Activated naive CD8-positive, alpha-beta T cell treated with anti-CD3 and anti-CD28 coated beads, Interleukin-2, amount 10 ng/mL, durations not matched to agents 7 days and 5 days (primary cell): ENCODE measurements around the gene E4F1. TPM values are rescaled to one million over a fixed set of nuclear protein-coding genes. Genes with fewer than 3 reads are reported as not detected.

Experiments used
- ATAC-seq: fragments of 150-1000 bp; cut with Tn5 transposase; one replicate; pipeline ENCODE4 v1.10.0; 2021; ENCODE audit warnings: low read depth, moderate library complexity
- POLR2A ChIA-PET: fragments of 350-600 bp; sonication (Branson Sonifier 250); formaldehyde crosslinking; loops from one replicate; lab custom pipeline; 2021; ENCODE audit warnings: antibody characterized with exemption; lab: Charles Lee
- DNase-seq: peaks from one replicate; pipeline ENCODE4 v3.0.0; 2021
- H3K27ac Mint-ChIP-seq: one replicate; pipeline ENCODE4 v1.8.0; 2022; ENCODE audit warnings: mild to moderate bottlenecking, mixed read lengths
- H3K27me3 Mint-ChIP-seq: one replicate; pipeline ENCODE4 v1.8.0; 2022; ENCODE audit warnings: mild to moderate bottlenecking, moderate library complexity, mixed read lengths
- H3K36me3 Mint-ChIP-seq: one replicate; pipeline ENCODE4 v1.8.0; 2021; ENCODE audit warnings: mild to moderate bottlenecking, mixed read lengths
- H3K4me1 Mint-ChIP-seq: one replicate; pipeline ENCODE4 v1.8.0; 2021; ENCODE audit warnings: mixed read lengths
- H3K4me3 Mint-ChIP-seq: one replicate; pipeline ENCODE4 v1.8.0; 2022; ENCODE audit warnings: mild to moderate bottlenecking, moderate library complexity, mixed read lengths
- H3K9me3 Mint-ChIP-seq: one replicate; pipeline ENCODE4 v1.8.0; 2021; ENCODE audit warnings: mixed read lengths
- total RNA-seq, 2 experiments: library from RNA; stranded (reverse); gene quantifications; one replicate each; pipeline ENCODE4 v1.2.3, GENCODE V29; 2021

The E4F1 gene
- total RNA-seq, 2 experiments from 2014 or later: 34.1 to 34.8 TPM

GRCh38 chr16:2205104-2205966 lies 18.1 kb upstream of the E4F1 start, which contains the start of gene MLST8:
TSS of gene MLST8 (plus strand) at chr16:2205454. CDS start at chr16:2206086, 632 bp downstream.
- Mint-ChIP-seq H3K9me3 (no peaks in the 10 kb centered on the region), H3K27ac (peak within 1 kb of the TSS; percentile 87), H3K4me3 (peak within 1 kb of the TSS; percentile 82), H3K27me3 (peaks cover under 1% of the 10 kb centered on the region), H3K36me3 (peaks cover 7% of the 10 kb centered on the region), H3K4me1 (peaks cover 14% of the 10 kb centered on the region)
- DNase-seq (peak; percentile 98), ATAC-seq (peak; percentile 81)
- POLR2A ChIA-PET: interaction anchor here (0.6 to 3.0 kb wide), 8 partner anchors 10 to 310 kb away, joined by 3 to 32 read pairs (median 5); partner anchors contain the start of genes ECI1, PGP, RPS2 and TRAF7

DNA sequence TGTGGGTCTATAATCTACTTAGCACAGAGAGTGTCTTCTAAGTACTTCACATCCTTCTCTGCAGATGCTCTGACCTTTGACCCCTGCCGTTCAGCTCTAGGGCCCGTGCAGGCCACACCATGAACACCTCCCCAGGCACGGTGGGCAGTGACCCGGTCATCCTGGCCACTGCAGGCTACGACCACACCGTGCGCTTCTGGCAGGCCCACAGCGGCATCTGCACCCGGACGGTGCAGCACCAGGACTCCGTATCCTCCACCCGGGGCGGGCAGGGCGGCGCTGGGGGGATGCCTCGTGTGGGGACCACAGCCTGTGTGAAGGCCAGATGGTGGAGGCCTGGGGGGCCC lies 17.5 kb upstream of the E4F1 start:
- no peaks in the 10 kb centered on the region for H3K27me3 Mint-ChIP-seq
- POLR2A ChIA-PET: interaction anchor here (0.6 to 3.0 kb wide), 7 partner anchors 9 to 310 kb away, joined by 3 to 32 read pairs (median 3); partner anchors contain the start of genes ECI1, PGP and TRAF7
- H3K27ac Mint-ChIP-seq: peak overlapping the region; percentile 87
- ATAC-seq (peak; percentile 30), DNase-seq (no peak)
- peaks cover 8% of the 10 kb centered on the region for H3K36me3 Mint-ChIP-seq
- peak overlapping the region; percentile 81 for H3K4me3 Mint-ChIP-seq
- H3K4me1 Mint-ChIP-seq: peaks cover 14% of the 10 kb centered on the region
- H3K9me3 Mint-ChIP-seq: no peaks in the 10 kb centered on the region

DNA sequence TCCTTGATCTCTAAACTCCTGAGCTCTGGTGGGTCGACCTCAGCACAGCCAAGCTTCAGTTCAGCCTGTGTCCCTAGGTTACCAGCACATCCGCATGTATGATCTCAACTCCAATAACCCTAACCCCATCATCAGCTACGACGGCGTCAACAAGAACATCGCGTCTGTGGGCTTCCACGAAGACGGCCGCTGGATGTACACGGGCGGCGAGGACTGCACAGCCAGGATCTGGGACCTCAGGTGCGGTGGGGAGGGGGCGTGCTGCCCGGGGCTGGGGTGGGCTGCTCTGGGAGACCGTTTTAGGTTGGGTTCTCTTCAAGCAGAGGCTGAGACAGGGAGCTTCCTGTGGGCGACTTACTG lies 17.0 kb upstream of the E4F1 start:
- peaks cover 14% of the 10 kb centered on the region for H3K4me1 Mint-ChIP-seq
- H3K27me3 Mint-ChIP-seq: no peaks in the 10 kb centered on the region
- DNase-seq (no peak), ATAC-seq (no peak)
- H3K36me3 Mint-ChIP-seq: peaks cover 8% of the 10 kb centered on the region
- POLR2A ChIA-PET: interaction anchor here (0.7 to 3.0 kb wide), 5 partner anchors 8 to 51 kb away, joined by 3 to 32 read pairs (median 3); partner anchors contain the start of genes PGP and TRAF7
- H3K27ac Mint-ChIP-seq: peak overlapping the region; percentile 87
- peak overlapping the region; percentile 81 for H3K4me3 Mint-ChIP-seq
- no peaks in the 10 kb centered on the region for H3K9me3 Mint-ChIP-seq

- peaks cover 17% of the 10 kb centered on the region for H3K4me1 Mint-ChIP-seq
- H3K36me3 Mint-ChIP-seq: peaks cover 8% of the 10 kb centered on the region
- POLR2A ChIA-PET: interaction anchor here (0.7 to 3.0 kb wide), 4 partner anchors 8 to 52 kb away, joined by 3 to 32 read pairs (median 6); partner anchors contain the start of genes PGP and TRAF7
- H3K4me3 Mint-ChIP-seq: peak overlapping the region; percentile 81
- ATAC-seq (no peak), DNase-seq (no peak)
- no peaks in the 10 kb centered on the region for H3K27me3 Mint-ChIP-seq
- H3K9me3 Mint-ChIP-seq: no peaks in the 10 kb centered on the region
- H3K27ac Mint-ChIP-seq: peak overlapping the region; percentile 87
These were observed 16.5 kb upstream of the E4F1 start for GRCh38 chr16:2206780-2207433.

DNA sequence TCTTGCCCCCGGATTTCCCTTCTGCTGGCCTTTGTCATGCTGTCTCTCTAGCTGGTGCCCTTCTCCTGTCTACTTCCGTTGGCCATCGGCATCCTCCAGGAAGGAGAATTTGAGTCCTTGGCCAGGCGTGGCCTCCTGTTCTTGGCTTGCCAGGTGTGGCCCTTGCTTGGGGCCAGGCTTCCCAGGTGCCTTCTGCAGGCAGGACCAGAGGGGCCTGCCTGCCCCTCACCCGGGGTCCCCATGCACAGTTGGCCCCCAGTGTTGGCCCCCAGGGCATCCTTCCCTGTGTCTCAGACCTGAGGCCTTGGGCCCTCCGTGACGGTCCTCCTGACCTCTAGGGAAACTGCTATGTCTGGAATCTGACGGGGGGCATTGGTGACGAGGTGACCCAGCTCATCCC lies 15.5 kb upstream of the E4F1 start:
- peaks cover 23% of the 10 kb centered on the region for H3K4me1 Mint-ChIP-seq

DNA sequence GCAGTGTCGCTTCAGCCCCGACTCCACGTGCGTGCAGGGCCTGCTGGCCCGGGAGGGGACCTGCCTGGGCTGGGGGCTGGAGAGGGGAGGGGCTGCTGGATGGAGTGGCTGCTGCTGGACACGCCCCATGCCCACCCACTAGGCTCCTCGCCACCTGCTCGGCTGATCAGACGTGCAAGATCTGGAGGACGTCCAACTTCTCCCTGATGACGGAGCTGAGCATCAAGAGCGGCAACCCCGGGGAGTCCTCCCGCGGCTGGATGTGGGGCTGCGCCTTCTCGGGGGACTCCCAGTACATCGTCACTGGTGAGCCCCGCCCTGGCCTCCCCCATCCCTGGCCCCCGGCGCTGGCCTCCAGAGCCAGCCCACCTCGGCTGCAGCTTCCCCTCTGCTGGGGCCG lies 15.1 kb upstream of the E4F1 start:
- no peak overlapping the region for H3K27ac Mint-ChIP-seq
- H3K4me1 Mint-ChIP-seq: peaks cover 28% of the 10 kb centered on the region
- peaks cover 8% of the 10 kb centered on the region for H3K36me3 Mint-ChIP-seq
- no peak overlapping the region for H3K4me3 Mint-ChIP-seq
- no peaks in the 10 kb centered on the region for H3K27me3 Mint-ChIP-seq
- H3K9me3 Mint-ChIP-seq: no peaks in the 10 kb centered on the region
- ATAC-seq (no peak), DNase-seq (no peak)
- POLR2A ChIA-PET: no interaction called here

More for the DNA sequence above, 15.5 kb upstream of the E4F1 start:
- DNase-seq (no peak), ATAC-seq (no peak)
- H3K27ac Mint-ChIP-seq: peak overlapping the region; percentile 73
- H3K27me3 Mint-ChIP-seq: no peaks in the 10 kb centered on the region
- H3K36me3 Mint-ChIP-seq: peaks cover 8% of the 10 kb centered on the region
- POLR2A ChIA-PET: interaction anchor here (0.5 kb wide), 1 partner anchor 13 kb away, joined by 4 read pairs; no protein-coding TSS in a partner anchor
- no peaks in the 10 kb centered on the region for H3K9me3 Mint-ChIP-seq
- peak overlapping the region; percentile 59 for H3K4me3 Mint-ChIP-seq

DNA sequence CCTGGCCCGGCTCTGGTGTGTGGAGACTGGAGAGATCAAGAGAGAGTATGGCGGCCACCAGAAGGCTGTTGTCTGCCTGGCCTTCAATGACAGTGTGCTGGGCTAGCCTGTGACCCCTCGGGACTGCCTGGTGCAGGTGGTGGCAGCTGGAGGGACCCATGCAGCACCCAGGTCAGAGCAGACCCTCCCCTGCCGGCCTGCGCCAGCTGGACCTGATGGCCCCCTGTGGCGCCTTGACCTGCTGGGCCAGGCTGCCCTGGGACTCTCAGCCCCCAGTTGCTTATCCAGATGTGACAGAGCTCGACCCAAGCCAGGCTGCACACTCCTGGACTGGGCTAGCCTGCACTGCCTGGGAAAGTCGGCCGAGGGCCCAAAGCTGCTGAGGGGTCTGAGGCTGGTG lies 14.6 kb upstream of the E4F1 start:
- ATAC-seq: no peak
- Mint-ChIP-seq H3K27ac (no peak overlapping the region), H3K27me3 (no peaks in the 10 kb centered on the region), H3K4me3 (no peak overlapping the region), H3K9me3 (no peaks in the 10 kb centered on the region), H3K4me1 (peaks cover 32% of the 10 kb centered on the region), H3K36me3 (peaks cover 8% of the 10 kb centered on the region)
- no peak for DNase-seq
- POLR2A ChIA-PET: no interaction called here

DNA sequence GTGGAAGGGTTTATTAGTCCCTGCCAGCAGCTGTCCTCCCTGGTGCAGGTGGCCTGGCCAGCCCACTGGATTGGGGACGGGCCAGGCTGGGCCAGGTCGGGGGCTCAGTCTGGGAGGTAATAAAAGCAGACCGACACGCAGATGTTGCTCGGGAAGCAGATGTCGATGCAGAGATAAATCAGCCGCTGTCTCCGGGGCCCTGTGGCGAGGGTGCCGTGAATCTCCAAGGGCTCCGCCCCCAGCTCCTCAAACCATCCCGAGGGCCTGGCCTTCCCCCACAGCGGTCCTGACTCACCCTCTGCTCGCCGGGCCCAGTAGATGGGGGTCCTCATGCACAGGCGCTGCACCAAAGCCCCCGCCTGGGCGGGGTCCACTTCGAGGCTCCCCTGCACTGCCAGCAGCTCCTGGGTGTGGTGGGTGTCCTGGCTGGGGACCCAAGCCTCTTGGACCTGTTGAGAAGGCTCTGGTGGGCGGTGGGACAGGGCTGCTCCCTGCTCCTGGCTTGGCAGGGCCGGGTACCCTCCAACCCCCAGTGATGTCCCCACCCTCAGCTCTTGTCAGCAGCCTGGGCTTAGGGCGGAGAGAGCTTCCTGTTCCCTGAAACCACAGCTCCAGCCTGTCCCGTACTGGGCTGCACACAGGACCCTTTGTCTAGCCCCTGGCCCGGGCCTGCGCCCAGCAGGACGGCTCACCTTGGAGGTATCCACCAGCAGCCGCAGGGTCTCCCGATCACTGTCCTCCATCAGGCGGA lies 14.0 kb upstream of the E4F1 start:
- DNase-seq: no peak
- H3K36me3 Mint-ChIP-seq: peaks cover 8% of the 10 kb centered on the region
- POLR2A ChIA-PET: no interaction called here

DNA sequence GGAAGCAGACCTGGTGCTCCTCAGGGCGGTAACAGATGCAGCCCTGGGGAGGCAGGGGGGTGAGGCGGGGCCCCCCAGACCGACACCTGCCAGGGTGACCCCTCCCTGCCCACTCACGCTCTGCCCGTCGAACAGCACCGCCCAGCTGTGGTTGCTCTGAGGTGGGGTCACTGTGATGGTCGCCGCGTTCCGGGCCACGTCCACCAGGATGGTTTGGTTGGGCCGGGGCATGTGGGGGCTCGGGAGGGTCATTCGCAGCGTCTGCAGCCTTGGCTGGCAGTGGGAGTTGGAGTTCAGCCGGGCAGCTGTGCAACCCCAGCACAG lies 13.4 kb upstream of the E4F1 start:
- POLR2A ChIA-PET: no interaction called here
- peaks cover 26% of the 10 kb centered on the region for H3K4me1 Mint-ChIP-seq
- ATAC-seq (no peak), DNase-seq (no peak)
- H3K9me3 Mint-ChIP-seq: no peaks in the 10 kb centered on the region
- no peaks in the 10 kb centered on the region for H3K27me3 Mint-ChIP-seq
- peaks cover 8% of the 10 kb centered on the region for H3K36me3 Mint-ChIP-seq
- no peak overlapping the region for H3K27ac Mint-ChIP-seq
- no peak overlapping the region for H3K4me3 Mint-ChIP-seq

More for the DNA sequence above, 14.0 kb upstream of the E4F1 start:
- H3K4me1 Mint-ChIP-seq: peaks cover 30% of the 10 kb centered on the region
- no peak for ATAC-seq
- H3K27ac Mint-ChIP-seq: no peak overlapping the region
- H3K9me3 Mint-ChIP-seq: no peaks in the 10 kb centered on the region
- H3K4me3 Mint-ChIP-seq: no peak overlapping the region
- H3K27me3 Mint-ChIP-seq: no peaks in the 10 kb centered on the region

- no peaks in the 10 kb centered on the region for H3K9me3 Mint-ChIP-seq
- H3K4me1 Mint-ChIP-seq: peaks cover 26% of the 10 kb centered on the region
- H3K4me3 Mint-ChIP-seq: no peak within 1 kb of the TSS
- no peaks in the 10 kb centered on the region for H3K27me3 Mint-ChIP-seq
- peaks cover 8% of the 10 kb centered on the region for H3K36me3 Mint-ChIP-seq
- ATAC-seq (no peak), DNase-seq (no peak)
- POLR2A ChIA-PET: interaction anchor here (1.2 kb wide), 1 partner anchor 56 kb away, joined by 4 read pairs; the partner anchor contains the start of gene TRAF7
- no peak within 1 kb of the TSS for H3K27ac Mint-ChIP-seq
These were observed 12.7 kb upstream of the E4F1 start, which contains the start of gene BRICD5 for GRCh38 chr16:2210386-2211365. TSS of gene BRICD5 (minus strand) at chr16:2210863. CDS start at chr16:2210833, 30 bp downstream.

- DNase-seq: no peak
- H3K4me1 Mint-ChIP-seq: peaks cover 24% of the 10 kb centered on the region
- ATAC-seq: no peak
- H3K27me3 Mint-ChIP-seq: no peaks in the 10 kb centered on the region
- POLR2A ChIA-PET: no interaction called here
- no peak overlapping the region for H3K4me3 Mint-ChIP-seq
- H3K9me3 Mint-ChIP-seq: no peaks in the 10 kb centered on the region
- H3K36me3 Mint-ChIP-seq: peaks cover 6% of the 10 kb centered on the region
- H3K27ac Mint-ChIP-seq: no peak overlapping the region
These were observed 11.5 kb upstream of the E4F1 start for GRCh38 chr16:2211923-2212347.
